ENCODE measurements around the gene TBC1D22A.

TBC1D22A gene

DNA sequence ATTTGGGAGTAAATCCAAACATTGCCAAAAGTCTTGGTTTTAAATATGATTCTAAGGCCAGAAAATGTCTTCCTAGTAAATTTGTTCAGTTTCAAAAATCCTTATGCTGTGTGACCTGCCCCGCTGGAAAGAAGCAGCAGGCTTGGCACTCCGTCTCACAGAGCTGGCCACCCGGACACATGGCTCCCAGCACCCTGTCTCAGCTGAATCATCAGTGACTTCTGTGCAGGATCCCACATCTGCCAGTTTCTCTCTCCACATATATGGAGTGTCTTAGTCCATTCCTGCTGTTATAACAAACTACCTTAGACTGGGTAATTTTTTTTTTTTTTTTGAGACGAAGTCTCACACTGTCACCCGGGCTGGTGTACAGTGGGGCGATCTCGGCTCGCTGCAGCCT lies 356.7 kb downstream of the TBC1D22A start:
- peaks cover 4% of the 10 kb centered on the region for H3K4me1 Mint-ChIP-seq
- no peaks in the 10 kb centered on the region for H3K36me3 Mint-ChIP-seq (ENCODE audit: low read depth)
- H3K27ac Mint-ChIP-seq, result no peak overlapping the region
- no peaks in the 10 kb centered on the region for H3K9me3 Mint-ChIP-seq
- H3K4me3 Mint-ChIP-seq, result no peak overlapping the region
- H3K27me3 Mint-ChIP-seq (ENCODE audit: low read depth), result no peaks in the 10 kb centered on the region
- no peak for TF ChIP-seq CTCF (IDR thresholded peaks at IDR 0.05; ENCODE audit: unreplicated experiment in 3 of 3)

DNA sequence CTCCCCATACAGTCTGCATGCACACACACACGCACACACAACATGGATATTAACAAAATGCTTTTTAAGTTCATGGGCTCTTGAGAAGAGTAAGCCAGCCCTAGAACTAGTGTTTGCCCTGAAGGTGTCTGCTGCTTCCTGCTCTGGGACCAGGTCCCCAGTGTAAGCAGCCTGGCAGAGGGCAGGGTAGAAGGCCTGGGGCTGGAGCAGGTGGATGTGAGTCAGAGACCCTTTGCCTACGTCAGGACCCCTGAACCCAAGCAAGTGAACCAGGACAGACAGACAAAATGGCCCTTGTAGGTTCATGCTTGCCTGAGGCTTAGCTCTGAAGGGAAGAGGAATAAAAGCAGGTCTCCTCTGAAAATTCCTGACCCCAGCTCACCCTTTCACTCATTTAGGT lies 357.9 kb downstream of the TBC1D22A start:
- Mint-ChIP-seq H3K9me3 (no peaks in the 10 kb centered on the region), H3K36me3 (ENCODE audit: low read depth) (no peaks in the 10 kb centered on the region), H3K4me1 (peaks cover 4% of the 10 kb centered on the region), H3K4me3 (no peak overlapping the region), H3K27ac (no peak overlapping the region), H3K27me3 (ENCODE audit: low read depth) (no peaks in the 10 kb centered on the region)
- TF ChIP-seq CTCF (IDR thresholded peaks at IDR 0.05; ENCODE audit: unreplicated experiment in 3 of 3), result no peak

GRCh38 chr22:47121791-47122190 lies 359.3 kb downstream of the TBC1D22A start:
- H3K4me1 Mint-ChIP-seq, result peaks cover 4% of the 10 kb centered on the region
- H3K4me3 Mint-ChIP-seq, result no peak overlapping the region
- TF ChIP-seq CTCF (IDR thresholded peaks at IDR 0.05; ENCODE audit: unreplicated experiment in 3 of 3), result no peak
- no peaks in the 10 kb centered on the region for H3K36me3 Mint-ChIP-seq (ENCODE audit: low read depth)
- H3K9me3 Mint-ChIP-seq, result no peaks in the 10 kb centered on the region
- no peak overlapping the region for H3K27ac Mint-ChIP-seq
- no peaks in the 10 kb centered on the region for H3K27me3 Mint-ChIP-seq (ENCODE audit: low read depth)

GRCh38 chr22:47122441-47123000 lies 360.1 kb downstream of the TBC1D22A start:
- H3K27me3 Mint-ChIP-seq (ENCODE audit: low read depth), result no peaks in the 10 kb centered on the region
- peaks cover 4% of the 10 kb centered on the region for H3K4me1 Mint-ChIP-seq
- TF ChIP-seq CTCF (IDR thresholded peaks at IDR 0.05; ENCODE audit: unreplicated experiment in 3 of 3), result no peak
- no peaks in the 10 kb centered on the region for H3K9me3 Mint-ChIP-seq
- H3K4me3 Mint-ChIP-seq, result no peak overlapping the region
- no peaks in the 10 kb centered on the region for H3K36me3 Mint-ChIP-seq (ENCODE audit: low read depth)
- no peak overlapping the region for H3K27ac Mint-ChIP-seq

GRCh38 chr22:47123006-47123826 lies 360.8 kb downstream of the TBC1D22A start:
- H3K27ac Mint-ChIP-seq, result no peak overlapping the region
- no peaks in the 10 kb centered on the region for H3K36me3 Mint-ChIP-seq (ENCODE audit: low read depth)
- H3K27me3 Mint-ChIP-seq (ENCODE audit: low read depth), result no peaks in the 10 kb centered on the region
- no peaks in the 10 kb centered on the region for H3K9me3 Mint-ChIP-seq
- TF ChIP-seq CTCF (IDR thresholded peaks at IDR 0.05; ENCODE audit: unreplicated experiment in 3 of 3), result no peak
- peaks cover 4% of the 10 kb centered on the region for H3K4me1 Mint-ChIP-seq
- no peak overlapping the region for H3K4me3 Mint-ChIP-seq
